GM18951 (cell line): ENCODE results near the gene BCL10.

Experiments
- POLR2A ChIP-seq: IDR thresholded peaks from 4 replicates; pipeline ENCODE4 v1.6.1; 2011; ENCODE audit warnings: mild to moderate bottlenecking; ENCODE audit not compliant: insufficient read length, insufficient read depth; ENCODE audit errors: extremely low read depth
- in situ Hi-C: fragments of 300-500 bp; cut with MboI; formaldehyde crosslinking; loops from one replicate; pipeline ENCODE4 v1.12.0; 2022; ENCODE audit warnings: low sequenced_read_pairs, mixed read lengths, inconsistent platforms; ENCODE audit not compliant: unreplicated experiment

Gene BCL10

DNA sequence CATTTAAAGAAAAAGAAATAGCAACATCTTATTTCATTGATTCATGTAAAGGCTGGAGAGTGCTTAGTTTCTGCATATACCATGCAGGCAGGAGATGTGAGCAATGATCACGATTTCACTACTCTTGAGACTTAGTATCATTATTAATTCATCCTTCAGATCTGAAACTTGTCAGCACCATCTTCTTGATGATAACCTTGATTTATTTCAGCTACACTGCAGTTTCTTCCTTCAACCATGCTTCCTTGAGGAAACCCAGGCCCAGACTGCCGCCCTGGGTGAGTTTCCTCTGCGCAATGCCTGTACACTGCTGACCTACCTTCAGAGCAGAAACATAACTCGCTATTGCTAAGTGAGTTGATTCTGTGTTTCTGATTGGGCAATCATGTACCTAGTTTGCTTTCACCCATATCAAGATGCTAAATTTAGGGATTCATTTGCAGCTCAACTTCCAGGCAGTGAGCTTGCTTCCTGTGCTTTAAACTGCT, 13.5 kb upstream of the BCL10 start:
- TF ChIP-seq POLR2A: peak; percentile 24
- in situ Hi-C loops: no loop called here

- no peak for TF ChIP-seq POLR2A
- in situ Hi-C loops: no loop called here
These were observed 12.9 kb upstream of the BCL10 start for GRCh38 chr1:85289207-85289847.

DNA sequence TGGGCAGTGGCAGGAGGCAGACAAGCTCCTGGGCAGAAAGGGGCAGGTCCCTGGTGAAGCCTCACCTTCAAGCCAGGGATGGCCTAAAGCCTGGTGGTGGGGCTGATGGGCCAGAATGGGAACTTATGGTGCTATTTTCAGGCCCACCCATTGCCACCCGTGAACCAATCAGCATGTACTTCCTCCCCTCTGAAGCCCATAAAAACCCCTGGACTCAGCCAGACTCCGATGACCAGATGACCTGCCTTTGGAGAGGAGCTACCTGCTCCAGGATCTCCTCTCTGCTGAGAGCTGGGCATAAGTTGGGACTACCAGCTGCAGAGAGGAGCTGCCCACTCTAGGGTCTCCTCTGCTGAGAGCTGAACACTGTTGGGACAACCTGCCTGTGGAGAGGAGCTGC, 7.8 kb upstream of the BCL10 start:
- no peak for TF ChIP-seq POLR2A
- in situ Hi-C loops: no loop called here

- TF ChIP-seq POLR2A: no peak
- in situ Hi-C loops: no loop called here
These were observed 7.2 kb upstream of the BCL10 start for GRCh38 chr1:85283475-85284199.

DNA sequence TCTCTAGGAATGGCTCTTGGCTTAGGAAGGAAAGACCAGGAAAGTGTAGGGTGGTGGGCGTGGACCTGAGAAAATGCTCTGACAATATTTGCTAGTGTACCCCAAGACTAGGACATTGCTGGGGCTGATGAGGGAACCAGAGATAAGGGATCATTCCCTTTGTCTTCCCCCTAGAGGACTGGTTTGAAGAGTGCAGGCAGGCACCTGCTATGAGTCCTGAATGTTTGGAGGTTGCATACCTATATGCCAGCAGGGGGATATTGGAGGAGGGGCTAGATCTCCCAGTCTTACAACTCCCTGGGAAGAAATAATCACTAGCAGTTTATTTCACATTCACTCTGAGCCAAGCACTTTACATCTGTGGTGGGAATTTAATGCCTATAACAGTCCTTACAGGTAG, 6.0 kb upstream of the BCL10 start:
- in situ Hi-C loops: no loop called here
- no peak for TF ChIP-seq POLR2A

GRCh38 chr1:85280636-85281035, 4.2 kb upstream of the BCL10 start:
- in situ Hi-C loops: no loop called here
- TF ChIP-seq POLR2A: no peak

- no peak for TF ChIP-seq POLR2A
- in situ Hi-C loops: no loop called here
These were observed 3.1 kb upstream of the BCL10 start for GRCh38 chr1:85279458-85280080.

DNA sequence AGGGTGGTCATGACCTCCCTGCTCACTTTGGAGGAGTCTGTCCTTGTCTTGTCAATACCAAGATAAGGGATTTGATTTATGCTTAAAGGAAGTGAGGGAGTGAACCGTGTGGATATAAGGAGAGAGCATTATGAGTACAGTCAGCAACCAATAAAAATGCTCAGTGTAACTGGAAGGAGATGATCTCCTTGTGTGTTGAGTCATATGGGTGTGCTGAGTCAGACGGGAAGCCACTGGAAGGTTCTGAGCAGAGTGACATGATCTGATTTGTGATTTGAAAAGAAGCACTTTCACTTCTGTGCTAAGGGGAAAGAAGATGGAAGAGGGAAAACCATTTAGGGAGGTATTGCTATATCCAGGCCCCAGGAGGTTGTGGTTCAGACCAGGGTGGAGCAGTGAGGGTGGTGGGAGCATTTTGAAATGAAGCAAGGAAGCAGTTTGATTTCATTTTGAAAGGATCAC, 2.5 kb upstream of the BCL10 start:
- in situ Hi-C loops: no loop called here
- no peak for TF ChIP-seq POLR2A

GRCh38 chr1:85277802-85278201, 1.4 kb upstream of the BCL10 start:
- TF ChIP-seq POLR2A: no peak
- in situ Hi-C loops: no loop called here

DNA sequence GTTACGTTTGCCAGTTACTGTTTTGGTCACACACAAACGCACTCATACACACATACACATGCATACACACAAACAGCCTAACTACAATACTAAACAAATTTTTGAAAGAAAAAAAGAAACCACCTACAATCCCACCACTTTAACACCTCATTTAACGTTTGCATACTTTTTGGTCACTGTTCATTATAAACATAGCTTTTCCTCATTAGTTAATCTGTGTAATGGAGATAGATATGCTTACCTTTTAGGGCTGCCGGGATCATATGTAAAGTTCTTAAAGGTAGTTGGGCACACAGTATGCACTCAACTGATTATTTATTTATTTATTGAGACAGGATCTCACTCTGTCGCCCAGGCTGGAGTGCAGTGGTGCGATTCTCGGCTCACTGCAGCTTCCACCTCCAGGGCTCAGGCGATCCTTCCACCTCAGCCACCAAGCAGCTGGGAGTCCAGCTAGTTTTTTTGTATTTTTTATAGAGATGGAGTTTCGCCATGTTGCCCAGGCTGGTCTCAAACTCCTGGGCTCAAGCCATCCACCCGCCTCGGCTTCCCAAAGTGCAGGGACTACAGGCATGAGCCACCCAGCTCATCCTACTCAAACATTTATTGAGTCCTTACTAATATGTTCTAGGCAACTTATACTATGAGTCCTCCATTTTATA, 677 bp upstream of the BCL10 start:
- TF ChIP-seq POLR2A: no peak
- in situ Hi-C loops: no loop called here

DNA sequence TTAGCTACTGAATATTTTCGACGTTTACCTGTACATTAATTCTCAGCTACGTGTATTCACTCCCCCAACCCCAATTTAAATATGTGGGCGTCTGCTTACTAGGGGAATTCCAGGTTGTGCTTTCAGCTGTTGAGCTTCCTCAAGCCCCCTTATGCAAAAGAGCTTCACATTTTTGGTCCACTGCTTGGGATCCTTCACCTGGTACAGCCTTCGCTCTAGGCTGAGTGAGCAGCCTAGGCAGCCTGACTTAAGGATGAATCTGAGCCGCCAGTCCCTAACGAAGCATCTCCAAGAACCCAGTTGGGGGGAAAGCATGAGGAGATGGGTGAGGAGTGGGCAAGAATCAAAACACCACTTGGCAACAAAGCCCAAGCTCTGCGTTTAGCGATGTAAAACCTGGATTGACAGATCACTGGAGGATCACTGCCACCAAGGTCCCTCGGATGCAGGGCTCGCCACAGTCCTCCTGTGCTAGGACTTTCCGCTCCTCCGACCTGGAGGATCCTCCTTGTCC, 674 bp downstream of the BCL10 start:
- peak; percentile 51 for TF ChIP-seq POLR2A
- in situ Hi-C loops: no loop called here

GRCh38 chr1:85274969-85275453, 1.4 kb downstream of the BCL10 start:
- in situ Hi-C loops: no loop called here
- TF ChIP-seq POLR2A: no peak

GRCh38 chr1:85273397-85273796, 3.0 kb downstream of the BCL10 start:
- in situ Hi-C loops: no loop called here
- TF ChIP-seq POLR2A: no peak
